ENCODE measurements around the gene ADAP1. TPM values are rescaled to one million over a fixed set of nuclear protein-coding genes. Genes with fewer than 3 reads are reported as not detected.

The ADAP1 gene
- total and polyA plus RNA-seq, 12 donors, result 2.3 to 14.9 (median 9.7) TPM

DNA sequence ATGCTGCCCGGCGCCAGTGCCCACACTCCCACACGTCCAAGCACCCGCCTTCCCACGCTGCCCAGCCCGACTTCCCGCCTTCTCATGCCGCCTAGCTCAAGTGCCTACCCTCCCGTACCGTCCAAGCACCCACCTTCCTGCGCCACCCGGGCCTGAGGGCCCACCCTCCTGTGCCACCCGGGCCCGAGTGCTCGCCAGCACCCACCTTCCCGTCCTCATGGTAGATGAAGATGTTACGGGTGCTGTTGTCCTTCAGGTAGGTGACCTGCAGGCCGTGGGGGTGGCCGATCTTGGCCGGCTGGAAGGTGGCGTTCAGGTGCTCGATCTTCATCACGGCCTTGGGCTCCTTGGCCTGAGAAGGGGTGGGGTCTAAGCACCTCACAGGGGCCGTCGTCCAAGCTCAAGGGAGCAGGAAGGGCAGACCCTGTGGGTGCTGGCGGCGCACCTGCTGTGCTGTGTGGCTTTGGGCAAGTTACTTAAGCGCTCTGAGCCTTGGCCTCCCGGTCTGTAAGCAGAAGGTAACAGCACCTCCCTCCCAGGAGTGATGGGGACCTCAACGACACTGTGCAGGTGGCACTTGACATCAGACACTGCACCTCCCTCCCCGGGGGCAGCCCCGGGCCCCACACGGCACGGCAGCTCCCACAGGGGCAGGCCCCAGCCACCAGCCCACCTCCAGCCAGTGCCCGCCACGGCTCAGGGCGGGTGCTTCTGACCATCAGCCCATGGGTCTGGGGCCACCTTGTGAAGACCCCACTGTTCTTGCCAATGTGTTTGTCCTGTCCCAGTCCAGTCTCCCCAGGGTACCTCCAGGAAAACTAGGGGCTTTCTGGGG lies 50.3 kb downstream of the ADAP1 start:
- intact Hi-C loops (cut with DNase I), result no loop called here
- no peak for ATAC-seq
- H3K27ac ChIP-seq, result peak overlapping the region in 1 of 10 donors; percentile 31

GRCh38 chr7:902996-903395 lies 51.5 kb downstream of the ADAP1 start:
- WGBS, 2 donors, result 78 to 82% methylated on average over 22 of the region's 22 CpGs
- H3K27ac ChIP-seq, result no peak overlapping the region
- H3K27me3 ChIP-seq, result peaks cover 0 to 24% (median 11%) of the 10 kb centered on the region in 7 donors
- peaks cover 0 to 16% (median 0%) of the 10 kb centered on the region in 9 donors for H3K36me3 ChIP-seq
- no peaks in the 10 kb centered on the region for H3K9me3 ChIP-seq
- ATAC-seq, result no peak
- intact Hi-C loops (cut with DNase I), result no loop called here
- no peak overlapping the region for H3K4me3 ChIP-seq
- no peak for DNase-seq
- H3K4me1 ChIP-seq, result peaks cover 2 to 28% (median 15%) of the 10 kb centered on the region in 9 donors
- TF ChIP-seq CTCF (IDR thresholded peaks at IDR 0.05), result no peak

More for the DNA sequence above, 50.3 kb downstream of the ADAP1 start:
- DNase-seq, result no peak
- H3K36me3 ChIP-seq, result peaks cover 0 to 5% (median 0%) of the 10 kb centered on the region in 9 donors
- H3K4me1 ChIP-seq, result peaks cover 0 to 30% (median 11%) of the 10 kb centered on the region in 9 donors
- whole genome bisulfite sequencing, 2 donors, result 88 to 90% methylated on average over 37 of the region's 37 CpGs
- no peaks in the 10 kb centered on the region for H3K9me3 ChIP-seq
- TF ChIP-seq CTCF (IDR thresholded peaks at IDR 0.05), result no peak
- H3K4me3 ChIP-seq, result peak overlapping the region in 3 of 10 donors; percentile 3 to 22 (median 19)
- peaks cover 0 to 24% (median 11%) of the 10 kb centered on the region in 7 donors for H3K27me3 ChIP-seq

GRCh38 chr7:901388-902154 lies 52.9 kb downstream of the ADAP1 start:
- Histone ChIP-seq H3K27me3 (peaks cover 0 to 24% (median 11%) of the 10 kb centered on the region in 7 donors), H3K27ac (no peak overlapping the region), H3K36me3 (peaks cover 0 to 30% (median 7%) of the 10 kb centered on the region in 9 donors), H3K4me3 (no peak overlapping the region), H3K4me1 (peaks cover 8 to 37% (median 18%) of the 10 kb centered on the region in 9 donors), H3K9me3 (no peaks in the 10 kb centered on the region)
- intact Hi-C loops (cut with DNase I), result no loop called here
- 21 to 24% methylated on average over 17 to 24 of the region's 24 CpGs for WGBS, 2 donors
- ATAC-seq, result peak; percentile 15 to 68 (median 48)
- DNase-seq, result peak; percentile 42 to 81
- no peak for TF ChIP-seq CTCF (IDR thresholded peaks at IDR 0.05)

DNA sequence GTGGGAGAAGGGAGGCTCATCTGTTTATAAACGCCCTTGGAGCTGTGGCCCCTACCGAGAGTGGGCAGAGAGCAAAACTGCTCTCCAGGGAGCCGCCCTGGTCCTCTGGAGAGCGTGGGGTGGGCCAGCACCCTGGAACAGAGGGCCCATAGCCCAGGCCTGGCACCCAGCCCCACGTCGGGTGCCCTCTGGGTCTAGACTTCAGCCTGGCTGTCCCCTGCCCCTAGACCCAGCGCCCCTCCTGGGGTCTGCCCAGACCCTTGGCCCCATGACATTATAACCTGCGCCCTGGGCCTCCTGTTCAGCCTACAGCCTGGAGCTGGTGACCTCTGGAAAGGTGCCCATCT lies 53.5 kb downstream of the ADAP1 start:
- H3K36me3 ChIP-seq, result peaks cover 0 to 36% (median 10%) of the 10 kb centered on the region in 9 donors
- intact Hi-C loops (cut with DNase I), result no loop called here
- WGBS, 2 donors, result 79 to 83% methylated on average over 8 of the region's 8 CpGs
- H3K9me3 ChIP-seq, result no peaks in the 10 kb centered on the region
- peaks cover 0 to 24% (median 11%) of the 10 kb centered on the region in 7 donors for H3K27me3 ChIP-seq
- DNase-seq (no peak), ATAC-seq (peak in 2 of 8 donors; percentile 5 to 11)
- no peak overlapping the region for H3K4me3 ChIP-seq
- no peak overlapping the region for H3K27ac ChIP-seq
- H3K4me1 ChIP-seq, result peaks cover 8 to 37% (median 18%) of the 10 kb centered on the region in 9 donors
- TF ChIP-seq CTCF (IDR thresholded peaks at IDR 0.05), result no peak

All from heart right ventricle (tissue), 16 donors.